Activated T-helper 17 cell treated with anti-CD3 and anti-CD28 coated beads, Interleukin-2, amount 50 U/mL, for 72 hours (primary cell): ENCODE data around the gene SPC24. TPM values are rescaled to one million over a fixed set of nuclear protein-coding genes. Genes with fewer than 3 reads are reported as not detected.
"Not testable (repeated sequence)": the region's sequence is repeated elsewhere in the genome, so short reads cannot be mapped to it uniquely, and the experiment has no call there.

Experiments used
- ATAC-seq: fragments of 150-1000 bp; cut with Tn5 transposase; replicated peaks from 2 replicates; pipeline ENCODE4 v1.10.0; 2021; ENCODE audit warnings: mild to moderate bottlenecking, moderate library complexity
- H3K27ac Mint-ChIP-seq: one replicate; pipeline ENCODE4 v1.8.0; 2022; ENCODE audit warnings: mixed read lengths
- H3K27me3 Mint-ChIP-seq: one replicate; pipeline ENCODE4 v1.8.0; 2022; ENCODE audit warnings: mixed read lengths
- H3K36me3 Mint-ChIP-seq: one replicate; pipeline ENCODE4 v1.8.0; 2022; ENCODE audit warnings: low read depth, mild to moderate bottlenecking, mixed read lengths
- H3K4me1 Mint-ChIP-seq: one replicate; pipeline ENCODE4 v1.8.0; 2022; ENCODE audit warnings: mixed read lengths
- H3K4me3 Mint-ChIP-seq: one replicate; pipeline ENCODE4 v1.8.0; 2022; ENCODE audit warnings: mild to moderate bottlenecking, mixed read lengths
- H3K9me3 Mint-ChIP-seq: one replicate; pipeline ENCODE4 v1.8.0; 2022; ENCODE audit warnings: mixed read lengths
- total RNA-seq, 2 donors: library from RNA; stranded (reverse); gene quantifications; one replicate each; pipeline ENCODE4 v1.2.3, GENCODE V29; 2022

SPC24 gene
- total RNA-seq, 2 donors from 2014 or later, result 44.3 to 53.9 TPM

DNA sequence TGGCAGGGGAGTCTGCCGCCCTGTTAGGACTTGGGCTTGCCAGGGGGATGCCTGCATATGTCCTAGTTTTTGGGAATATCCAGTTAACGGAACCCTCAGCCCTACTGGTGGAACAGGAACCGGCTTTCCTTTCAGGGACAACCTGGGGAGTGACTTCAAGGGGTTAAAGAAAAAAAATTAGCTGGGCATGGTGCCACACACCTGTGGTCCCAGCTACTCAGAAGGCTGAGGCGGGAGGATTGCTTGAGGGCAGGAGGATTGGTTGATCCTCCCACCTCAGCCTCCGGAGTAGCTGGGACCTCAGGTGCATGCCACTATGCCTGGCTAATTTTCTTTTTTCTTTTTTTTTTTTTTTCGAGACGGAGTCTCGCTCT, 43.8 kb downstream of the SPC24 start:
- Mint-ChIP-seq H3K9me3 (no peaks in the 10 kb centered on the region), H3K4me1 (no peaks in the 10 kb centered on the region), H3K27ac (no peak overlapping the region), H3K4me3 (no peak overlapping the region), H3K36me3 (peaks cover 100% of the 10 kb centered on the region), H3K27me3 (no peaks in the 10 kb centered on the region)
- no peak for ATAC-seq

DNA sequence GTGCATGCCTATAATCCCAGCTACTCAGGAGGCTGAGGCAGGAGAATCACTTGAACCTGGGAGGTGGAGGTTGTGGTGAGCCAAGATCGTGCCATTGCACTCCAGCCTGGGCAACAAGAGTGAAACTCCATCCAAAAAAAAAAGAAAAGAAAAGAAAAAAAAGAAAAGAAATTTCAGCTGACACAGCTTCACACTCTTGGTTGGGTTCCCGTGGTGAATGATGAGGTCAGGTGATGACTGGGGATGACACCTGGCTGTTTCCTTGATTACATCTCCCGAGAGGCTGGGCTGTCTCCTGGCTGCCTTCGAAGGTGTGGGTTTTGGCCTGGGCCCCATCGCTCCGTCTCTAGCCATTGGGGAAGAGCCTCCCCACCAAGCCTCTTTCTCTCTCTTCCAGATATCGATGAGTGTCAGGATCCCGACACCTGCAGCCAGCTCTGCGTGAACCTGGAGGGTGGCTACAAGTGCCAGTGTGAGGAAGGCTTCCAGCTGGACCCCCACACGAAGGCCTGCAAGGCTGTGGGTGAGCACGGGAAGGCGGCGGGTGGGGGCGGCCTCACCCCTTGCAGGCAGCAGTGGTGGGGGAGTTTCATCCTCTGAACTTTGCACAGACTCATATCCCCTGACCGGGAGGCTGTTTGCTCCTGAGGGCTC, 44.3 kb downstream of the SPC24 start:
- peaks cover 100% of the 10 kb centered on the region for H3K36me3 Mint-ChIP-seq
- H3K27ac Mint-ChIP-seq, result no peak overlapping the region
- H3K9me3 Mint-ChIP-seq, result no peaks in the 10 kb centered on the region
- H3K4me1 Mint-ChIP-seq, result no peaks in the 10 kb centered on the region
- no peak for ATAC-seq
- no peak overlapping the region for H3K4me3 Mint-ChIP-seq
- no peaks in the 10 kb centered on the region for H3K27me3 Mint-ChIP-seq

DNA sequence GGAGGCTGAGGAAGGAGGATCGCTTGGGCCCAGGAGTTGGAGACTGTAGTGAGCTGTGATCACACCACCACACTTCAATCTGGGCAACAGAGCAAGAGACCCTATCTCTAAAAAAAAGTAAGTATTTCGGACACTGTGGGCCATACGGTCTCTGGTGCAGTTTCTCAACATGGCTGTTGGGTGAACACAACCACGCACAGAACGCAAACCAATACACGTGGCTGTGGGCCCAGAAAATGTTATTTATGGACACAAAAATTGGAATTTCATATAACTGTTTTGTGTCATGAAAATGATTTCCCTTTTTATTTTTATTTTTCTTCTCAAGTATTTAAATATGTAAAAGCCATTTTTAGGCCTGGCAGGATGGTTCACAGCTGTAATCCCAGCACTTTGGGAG, 46.8 kb downstream of the SPC24 start:
- Mint-ChIP-seq H3K27me3 (no peaks in the 10 kb centered on the region), H3K36me3 (peaks cover 100% of the 10 kb centered on the region), H3K4me3 (no peak overlapping the region), H3K9me3 (no peaks in the 10 kb centered on the region), H3K27ac (no peak overlapping the region), H3K4me1 (no peaks in the 10 kb centered on the region)
- ATAC-seq, result no peak

DNA sequence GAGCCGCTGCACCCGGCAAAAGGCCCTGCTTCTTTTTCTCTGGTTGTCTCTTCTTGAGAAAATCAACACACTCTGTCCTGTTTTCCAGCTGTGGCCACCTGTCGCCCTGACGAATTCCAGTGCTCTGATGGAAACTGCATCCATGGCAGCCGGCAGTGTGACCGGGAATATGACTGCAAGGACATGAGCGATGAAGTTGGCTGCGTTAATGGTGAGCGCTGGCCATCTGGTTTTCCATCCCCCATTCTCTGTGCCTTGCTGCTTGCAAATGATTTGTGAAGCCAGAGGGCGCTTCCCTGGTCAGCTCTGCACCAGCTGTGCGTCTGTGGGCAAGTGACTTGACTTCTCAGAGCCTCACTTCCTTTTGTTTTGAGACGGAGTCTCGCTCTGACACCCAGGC, 49.1 kb downstream of the SPC24 start:
- H3K36me3 Mint-ChIP-seq, result peaks cover 100% of the 10 kb centered on the region
- H3K27me3 Mint-ChIP-seq, result no peaks in the 10 kb centered on the region
- no peak for ATAC-seq
- no peak overlapping the region for H3K27ac Mint-ChIP-seq
- no peaks in the 10 kb centered on the region for H3K9me3 Mint-ChIP-seq
- H3K4me1 Mint-ChIP-seq, result no peaks in the 10 kb centered on the region
- H3K4me3 Mint-ChIP-seq, result no peak overlapping the region

DNA sequence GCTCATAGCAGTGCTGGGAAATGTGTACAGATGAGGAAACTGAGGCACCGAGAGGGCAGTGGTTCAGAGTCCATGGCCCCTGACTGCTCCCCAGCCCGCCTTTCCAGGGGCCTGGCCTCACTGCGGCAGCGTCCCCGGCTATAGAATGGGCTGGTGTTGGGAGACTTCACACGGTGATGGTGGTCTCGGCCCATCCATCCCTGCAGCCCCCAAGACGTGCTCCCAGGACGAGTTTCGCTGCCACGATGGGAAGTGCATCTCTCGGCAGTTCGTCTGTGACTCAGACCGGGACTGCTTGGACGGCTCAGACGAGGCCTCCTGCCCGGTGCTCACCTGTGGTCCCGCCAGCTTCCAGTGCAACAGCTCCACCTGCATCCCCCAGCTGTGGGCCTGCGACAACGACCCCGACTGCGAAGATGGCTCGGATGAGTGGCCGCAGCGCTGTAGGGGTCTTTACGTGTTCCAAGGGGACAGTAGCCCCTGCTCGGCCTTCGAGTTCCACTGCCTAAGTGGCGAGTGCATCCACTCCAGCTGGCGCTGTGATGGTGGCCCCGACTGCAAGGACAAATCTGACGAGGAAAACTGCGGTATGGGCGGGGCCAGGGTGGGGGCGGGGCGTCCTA, 50.5 kb downstream of the SPC24 start:
- Mint-ChIP-seq H3K4me1 (no peaks in the 10 kb centered on the region), H3K27me3 (no peaks in the 10 kb centered on the region), H3K4me3 (no peak overlapping the region), H3K27ac (no peak overlapping the region), H3K36me3 (peaks cover 100% of the 10 kb centered on the region), H3K9me3 (no peaks in the 10 kb centered on the region)
- ATAC-seq, result no peak

DNA sequence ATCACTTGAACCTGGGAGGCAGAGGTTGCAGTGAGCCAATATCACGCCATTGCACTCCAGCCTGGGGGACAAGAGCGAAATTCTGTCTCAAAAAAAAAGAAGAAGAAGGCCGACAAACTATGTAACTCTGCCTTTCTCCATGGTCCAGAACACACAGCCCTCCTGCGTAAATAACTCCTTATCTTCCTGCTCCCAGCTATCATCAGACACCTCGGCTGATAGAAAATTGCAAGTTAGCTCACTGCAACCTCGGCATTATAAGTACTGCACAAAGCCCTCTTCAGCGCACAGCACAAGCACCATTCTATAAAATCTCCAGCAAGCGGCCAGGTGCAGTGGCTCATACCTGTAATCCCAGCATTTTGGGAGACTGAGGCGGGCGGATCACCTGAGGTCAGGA, 51.9 kb downstream of the SPC24 start:
- not testable (repeated sequence) for H3K27me3 Mint-ChIP-seq, ATAC-seq, H3K27ac Mint-ChIP-seq, H3K4me1 Mint-ChIP-seq, H3K9me3 Mint-ChIP-seq, H3K4me3 Mint-ChIP-seq
- H3K36me3 Mint-ChIP-seq, result peaks cover 100% of the 10 kb centered on the region

DNA sequence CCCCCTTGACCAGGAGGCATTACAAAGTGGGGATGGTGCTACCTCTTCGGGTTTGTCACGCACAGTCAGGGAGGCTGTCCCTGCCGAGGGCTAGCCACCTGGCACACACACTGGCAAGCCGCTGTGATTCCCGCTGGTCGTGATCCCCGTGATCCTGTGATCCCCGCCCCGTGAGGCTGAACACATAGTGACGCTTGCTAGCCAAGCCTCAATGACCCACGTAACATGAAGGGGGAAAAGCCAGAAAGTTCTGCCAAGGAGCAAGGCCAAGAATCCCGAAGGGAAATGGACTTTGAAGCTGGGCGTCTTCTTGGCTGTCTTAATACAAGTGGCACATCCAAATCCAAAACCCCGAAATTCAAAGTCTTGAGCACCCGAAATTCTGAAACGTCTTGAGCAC, 52.6 kb downstream of the SPC24 start:
- peaks cover 100% of the 10 kb centered on the region for H3K36me3 Mint-ChIP-seq
- H3K4me1 Mint-ChIP-seq, result no peaks in the 10 kb centered on the region
- no peak overlapping the region for H3K4me3 Mint-ChIP-seq
- no peaks in the 10 kb centered on the region for H3K27me3 Mint-ChIP-seq
- ATAC-seq, result no peak
- H3K27ac Mint-ChIP-seq, result no peak overlapping the region
- no peaks in the 10 kb centered on the region for H3K9me3 Mint-ChIP-seq

DNA sequence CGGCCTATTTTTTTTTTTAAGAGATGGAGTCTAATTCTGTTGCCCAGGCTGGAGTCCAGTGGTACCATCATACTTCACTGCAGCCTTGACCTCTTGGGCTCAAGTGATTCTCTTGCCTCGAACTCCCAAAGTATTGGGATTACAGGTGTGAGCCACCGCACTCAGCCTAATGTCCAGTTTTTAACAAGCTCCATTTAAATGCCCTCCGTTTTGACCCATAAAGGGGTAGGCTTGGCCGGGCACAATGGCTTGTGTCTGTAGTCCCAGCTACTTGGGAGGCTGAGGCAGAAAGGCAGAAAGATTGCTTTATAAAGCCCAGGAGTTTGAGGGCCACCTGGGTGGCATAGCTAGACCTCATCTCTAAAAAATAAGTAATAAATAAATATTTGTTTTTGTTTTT, 54.5 kb downstream of the SPC24 start:
- H3K9me3 Mint-ChIP-seq, result peaks cover 5% of the 10 kb centered on the region
- ATAC-seq, result no peak
- H3K27me3 Mint-ChIP-seq, result no peaks in the 10 kb centered on the region
- peaks cover 6% of the 10 kb centered on the region for H3K4me1 Mint-ChIP-seq
- peaks cover 100% of the 10 kb centered on the region for H3K36me3 Mint-ChIP-seq
- H3K4me3 Mint-ChIP-seq, result no peak overlapping the region
- H3K27ac Mint-ChIP-seq, result no peak overlapping the region

DNA sequence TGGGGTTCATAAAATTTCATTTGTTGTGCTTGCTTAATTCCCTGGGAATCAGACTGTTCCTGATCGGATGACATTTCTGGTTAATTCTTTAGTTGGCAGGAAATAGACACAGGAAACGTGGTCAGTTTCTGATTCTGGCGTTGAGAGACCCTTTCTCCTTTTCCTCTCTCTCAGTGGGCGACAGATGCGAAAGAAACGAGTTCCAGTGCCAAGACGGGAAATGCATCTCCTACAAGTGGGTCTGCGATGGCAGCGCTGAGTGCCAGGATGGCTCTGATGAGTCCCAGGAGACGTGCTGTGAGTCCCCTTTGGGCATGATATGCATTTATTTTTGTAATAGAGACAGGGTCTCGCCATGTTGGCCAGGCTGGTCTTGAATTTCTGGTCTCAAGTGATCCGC, 55.5 kb downstream of the SPC24 start:
- Mint-ChIP-seq H3K36me3 (peaks cover 100% of the 10 kb centered on the region), H3K27ac (peak overlapping the region; percentile 84), H3K4me1 (peaks cover 8% of the 10 kb centered on the region), H3K9me3 (peaks cover 5% of the 10 kb centered on the region), H3K4me3 (no peak overlapping the region), H3K27me3 (no peaks in the 10 kb centered on the region)
- no peak for ATAC-seq

DNA sequence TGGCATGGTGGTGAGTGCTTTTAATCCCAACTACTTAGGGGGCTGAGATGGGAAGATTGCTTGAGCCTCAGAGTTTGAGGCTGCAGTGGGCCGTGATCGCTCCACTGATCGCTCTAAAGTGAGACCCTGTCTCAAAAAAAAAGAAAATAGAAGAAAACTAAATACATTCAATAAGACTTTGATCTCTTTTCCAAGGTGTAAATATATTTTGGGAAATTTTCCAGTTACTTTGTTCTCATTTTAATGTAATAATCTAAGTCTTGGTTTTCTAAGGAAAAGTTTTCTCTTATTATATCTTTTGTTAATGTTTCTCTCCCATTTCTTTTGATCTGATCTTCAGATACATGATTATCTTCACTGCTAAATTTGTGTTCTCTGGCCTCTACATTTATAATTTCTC, 56.7 kb downstream of the SPC24 start:
- Mint-ChIP-seq H3K9me3 (peaks cover 5% of the 10 kb centered on the region), H3K27ac (no peak overlapping the region), H3K4me3 (no peak overlapping the region), H3K4me1 (peaks cover 15% of the 10 kb centered on the region), H3K36me3 (peaks cover 100% of the 10 kb centered on the region), H3K27me3 (no peaks in the 10 kb centered on the region)
- ATAC-seq, result no peak

DNA sequence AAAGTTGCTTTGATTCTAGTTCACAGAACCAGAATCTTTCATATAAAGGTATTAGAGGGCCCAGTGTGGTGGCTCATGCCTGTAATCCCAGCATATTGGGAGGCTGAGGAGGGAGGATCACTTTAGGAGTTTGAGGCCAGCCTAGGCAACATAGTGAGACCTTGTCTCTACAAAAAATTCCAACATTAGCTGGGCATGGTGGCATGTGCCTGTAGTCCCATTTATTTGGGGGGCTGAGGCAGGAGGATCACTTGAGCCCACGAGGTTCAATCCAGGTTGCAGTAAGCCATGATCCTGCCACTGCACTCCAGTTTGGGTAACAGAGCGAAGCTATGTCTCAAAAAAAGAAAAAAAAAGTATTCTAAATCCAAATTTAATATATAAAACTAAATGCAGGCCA, 57.3 kb downstream of the SPC24 start:
- Mint-ChIP-seq H3K4me1 (peaks cover 15% of the 10 kb centered on the region), H3K9me3 (peaks cover 5% of the 10 kb centered on the region)

DNA sequence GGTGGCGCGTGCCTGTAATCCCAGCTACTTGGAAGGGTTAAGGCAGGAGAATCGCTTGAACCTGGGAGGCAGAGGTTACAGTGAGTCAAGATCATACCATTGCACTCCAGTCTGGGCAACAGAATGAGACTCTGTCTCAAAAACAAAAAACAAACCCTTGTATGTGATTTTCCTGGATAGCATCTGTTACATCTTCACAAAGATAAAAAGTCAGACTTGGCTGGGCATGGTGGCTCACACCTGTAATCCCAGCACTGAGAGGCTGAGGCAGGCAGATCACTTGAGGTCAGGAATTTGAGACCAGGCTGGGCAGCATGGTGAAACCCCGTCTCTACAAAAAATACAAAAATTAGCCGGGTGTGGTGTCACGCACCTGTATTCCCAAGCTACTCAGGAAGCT, 58.2 kb downstream of the SPC24 start:
- not testable (repeated sequence) for H3K4me3 Mint-ChIP-seq, H3K27ac Mint-ChIP-seq, H3K27me3 Mint-ChIP-seq, H3K9me3 Mint-ChIP-seq, ATAC-seq
- H3K36me3 Mint-ChIP-seq, result peaks cover 100% of the 10 kb centered on the region
- H3K4me1 Mint-ChIP-seq, result peaks cover 15% of the 10 kb centered on the region

More for the DNA sequence above, 57.3 kb downstream of the SPC24 start:
- ATAC-seq, result no peak
- Mint-ChIP-seq H3K27me3 (no peaks in the 10 kb centered on the region), H3K27ac (no peak overlapping the region), H3K36me3 (peaks cover 100% of the 10 kb centered on the region), H3K4me3 (no peak overlapping the region)

DNA sequence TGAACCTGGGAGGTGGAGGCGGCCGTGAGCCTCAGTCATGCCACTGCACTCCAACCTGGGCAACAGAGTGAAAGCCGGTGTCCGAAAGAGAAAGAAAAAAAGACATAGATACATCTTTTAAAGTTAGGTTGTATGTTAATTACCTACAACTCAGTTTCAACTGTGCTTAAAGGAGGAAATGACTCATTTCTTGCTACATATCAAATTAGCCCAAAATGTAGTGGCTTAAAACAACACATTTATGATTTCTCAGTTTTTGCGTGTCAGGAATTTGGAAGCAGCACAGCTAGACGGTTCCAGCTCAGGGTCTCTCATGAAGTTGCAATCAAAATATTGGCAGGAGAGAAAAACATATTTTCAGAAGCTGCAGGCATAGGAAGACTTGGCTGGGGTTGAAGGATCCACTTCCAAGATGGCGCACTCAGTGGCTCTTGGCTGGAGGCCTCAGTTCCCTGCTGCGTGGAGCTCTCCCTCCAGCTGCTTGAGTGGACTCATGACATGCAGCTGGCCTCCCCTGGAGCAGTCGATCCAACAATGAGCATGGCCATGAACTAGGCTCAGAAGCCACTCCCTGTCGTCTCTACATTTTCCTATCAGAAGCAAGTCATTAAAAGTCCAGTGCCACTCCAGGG, 59.3 kb downstream of the SPC24 start:
- peak overlapping the region; percentile 94 for H3K27ac Mint-ChIP-seq

More for the DNA sequence above, 59.3 kb downstream of the SPC24 start:
- Mint-ChIP-seq H3K4me1 (peaks cover 15% of the 10 kb centered on the region), H3K27me3 (no peaks in the 10 kb centered on the region), H3K4me3 (peak overlapping the region; percentile 75), H3K36me3 (peaks cover 100% of the 10 kb centered on the region), H3K9me3 (peaks cover 5% of the 10 kb centered on the region)
- peak; percentile 52 for ATAC-seq
